Neural progenitor cell (in vitro differentiated cells): Measurements from ENCODE around the gene RNF31. TPM values are rescaled to one million over a fixed set of nuclear protein-coding genes. Genes with fewer than 3 reads are reported as not detected.

Source experiments
- DNase-seq: peaks from one replicate; pipeline ENCODE4 v3.0.0-alpha.2; 2016; ENCODE audit warnings: low spot score
- H2AFZ ChIP-seq: fragments of 200-600 bp; sonication (generic); replicated peaks from 2 replicates; pipeline ENCODE4 v1.6.1; 2016; ENCODE audit warnings: antibody characterized with exemption
- H3F3A ChIP-seq: fragments of 200-600 bp; sonication (generic); 2 replicates; pipeline ENCODE4 v1.6.1; 2016; ENCODE audit warnings: antibody characterized with exemption, low read depth
- H3K27ac ChIP-seq: fragments of 200-600 bp; sonication (generic); 2 replicates; pipeline ENCODE4 v1.5.1; 2016; ENCODE audit warnings: mild to moderate bottlenecking
- H3K27me3 ChIP-seq: fragments of 200-600 bp; sonication (generic); 2 replicates; pipeline ENCODE4 v1.6.1; 2016; ENCODE audit warnings: mild to moderate bottlenecking, moderate library complexity
- H3K36me3 ChIP-seq: fragments of 200-600 bp; sonication (generic); 2 replicates; pipeline ENCODE4 v1.5.1; 2016
- H3K4me1 ChIP-seq: fragments of 200-600 bp; sonication (generic); 2 replicates; pipeline ENCODE4 v1.6.1; 2016; ENCODE audit warnings: mixed run types
- H3K4me2 ChIP-seq: fragments of 200-600 bp; sonication (generic); 2 replicates; pipeline ENCODE4 v1.6.1; 2016
- H3K4me3 ChIP-seq: fragments of 200-600 bp; sonication (generic); 2 replicates; pipeline ENCODE4 v1.5.1; 2016
- H3K79me2 ChIP-seq: fragments of 200-600 bp; sonication (generic); 2 replicates; pipeline ENCODE4 v1.6.1; 2016; ENCODE audit warnings: low read depth
- H3K9ac ChIP-seq: fragments of 200-600 bp; sonication (generic); 2 replicates; pipeline ENCODE4 v1.6.1; 2016
- H3K9me3 ChIP-seq: fragments of 200-600 bp; sonication (generic); 2 replicates; pipeline ENCODE4 v1.5.1; 2016; ENCODE audit warnings: low read depth
- H4K20me1 ChIP-seq: fragments of 200-600 bp; sonication (generic); 2 replicates; pipeline ENCODE4 v1.6.1; 2016; ENCODE audit warnings: low read depth
- H3K27ac Mint-ChIP-seq: 3 replicates; pipeline ENCODE4 v1.8.0; 2021; ENCODE audit warnings: mixed read lengths
- H3K27me3 Mint-ChIP-seq: 2 replicates; pipeline ENCODE4 v1.8.0; 2022; ENCODE audit warnings: low read depth, mild to moderate bottlenecking, inconsistent platforms, moderate library complexity, mixed read lengths; ENCODE audit not compliant: insufficient read depth
- H3K36me3 Mint-ChIP-seq: 3 replicates; pipeline ENCODE4 v1.8.0; 2021; ENCODE audit warnings: mixed read lengths
- H3K4me1 Mint-ChIP-seq: 3 replicates; pipeline ENCODE4 v1.8.0; 2021; ENCODE audit warnings: mixed read lengths
- H3K4me3 Mint-ChIP-seq: 3 replicates; pipeline ENCODE4 v1.8.0; 2021; ENCODE audit warnings: mild to moderate bottlenecking, moderate library complexity, mixed read lengths
- H3K9me3 Mint-ChIP-seq: 3 replicates; pipeline ENCODE4 v1.8.0; 2020; ENCODE audit warnings: mixed read lengths
- EZH2 ChIP-seq: fragments of 200-600 bp; sonication (generic); IDR thresholded peaks from 2 replicates; pipeline ENCODE4 v1.6.1; 2017; ENCODE audit warnings: antibody characterized with exemption, mild to moderate bottlenecking, moderate library complexity
- EZH2phosphoT487 ChIP-seq: fragments of 200-600 bp; sonication (generic); IDR thresholded peaks from 2 replicates; pipeline ENCODE4 v1.6.1; 2017; ENCODE audit warnings: antibody characterized with exemption
- total RNA-seq: library from RNA; depleted of rRNA; stranded (reverse); fragments of >200 nt; gene quantifications from 2 replicates; pipeline ENCODE4 v1.2.3, GENCODE V29; 2015; ENCODE audit warnings: low replicate concordance
- TF ChIP-seq, protein P1 (sequence below): fragments of 200-600 bp; sonication (generic); IDR thresholded peaks from 2 replicates; pipeline ENCODE4 v1.5.1; 2017; ENCODE audit warnings: antibody characterized with exemption, mild to moderate bottlenecking

RNF31 gene
- total RNA-seq, 1 donor from 2014 or later: 28.8 TPM

DNA sequence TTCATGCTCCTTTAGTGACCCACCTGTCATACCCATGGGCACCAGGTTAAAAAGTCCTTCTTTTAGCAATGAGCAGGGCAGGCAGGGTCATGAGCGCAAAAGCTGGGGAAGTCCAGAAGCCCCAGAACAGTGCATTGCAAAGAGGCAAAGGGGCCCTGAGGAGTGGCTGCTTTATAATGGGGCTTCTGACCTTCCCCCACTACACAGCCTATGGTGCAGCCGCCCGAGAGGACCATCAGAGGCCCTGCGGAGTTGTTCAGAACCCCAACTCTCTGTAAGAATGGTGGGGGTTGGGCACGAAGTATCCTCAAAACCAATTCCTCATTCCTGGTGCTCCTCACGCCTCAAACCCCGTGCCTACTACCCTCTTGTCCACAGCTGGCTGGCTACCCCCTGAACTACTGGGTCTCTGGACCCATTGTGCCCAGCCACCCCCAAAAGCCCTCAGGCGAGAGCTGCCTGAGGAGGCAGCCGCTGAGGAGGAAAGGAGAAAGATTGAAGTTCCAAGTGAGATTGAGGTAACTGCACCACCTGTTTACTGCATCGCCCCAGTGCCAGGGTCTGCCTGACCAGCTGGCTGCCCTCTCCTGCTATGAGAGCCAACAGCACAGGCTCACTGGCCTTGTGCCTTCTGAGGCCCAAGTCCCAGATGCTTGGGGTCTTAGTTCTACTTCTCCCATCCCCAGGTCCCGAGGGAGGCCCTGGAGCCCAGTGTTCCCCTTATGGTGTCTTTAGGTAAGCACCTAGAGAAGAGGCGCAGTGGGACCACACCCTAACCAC, 31.3 kb downstream of the RNF31 start:
- H3K36me3 Mint-ChIP-seq: peaks cover 18% of the 10 kb centered on the region
- H3K27me3 ChIP-seq: no peaks in the 10 kb centered on the region
- no peak overlapping the region for H3K4me2 ChIP-seq
- H2AFZ ChIP-seq: no peak overlapping the region
- H3K9me3 ChIP-seq: no peaks in the 10 kb centered on the region
- H3K79me2 ChIP-seq: no peaks in the 10 kb centered on the region
- peaks cover 14% of the 10 kb centered on the region for H4K20me1 ChIP-seq
- no peak overlapping the region for H3K27ac Mint-ChIP-seq
- H3K36me3 ChIP-seq: no peaks in the 10 kb centered on the region
- peaks cover 2% of the 10 kb centered on the region for H3K27me3 Mint-ChIP-seq
- no peak overlapping the region for H3K9ac ChIP-seq
- peaks cover 3% of the 10 kb centered on the region for H3K4me1 Mint-ChIP-seq
- H3K9me3 Mint-ChIP-seq: no peaks in the 10 kb centered on the region
- H3F3A ChIP-seq: peaks cover 7% of the 10 kb centered on the region
- no peaks in the 10 kb centered on the region for H3K4me1 ChIP-seq
- TF ChIP-seq EZH2 (no peak), EZH2phosphoT487 (no peak)
- TF ChIP-seq, protein P1, sequence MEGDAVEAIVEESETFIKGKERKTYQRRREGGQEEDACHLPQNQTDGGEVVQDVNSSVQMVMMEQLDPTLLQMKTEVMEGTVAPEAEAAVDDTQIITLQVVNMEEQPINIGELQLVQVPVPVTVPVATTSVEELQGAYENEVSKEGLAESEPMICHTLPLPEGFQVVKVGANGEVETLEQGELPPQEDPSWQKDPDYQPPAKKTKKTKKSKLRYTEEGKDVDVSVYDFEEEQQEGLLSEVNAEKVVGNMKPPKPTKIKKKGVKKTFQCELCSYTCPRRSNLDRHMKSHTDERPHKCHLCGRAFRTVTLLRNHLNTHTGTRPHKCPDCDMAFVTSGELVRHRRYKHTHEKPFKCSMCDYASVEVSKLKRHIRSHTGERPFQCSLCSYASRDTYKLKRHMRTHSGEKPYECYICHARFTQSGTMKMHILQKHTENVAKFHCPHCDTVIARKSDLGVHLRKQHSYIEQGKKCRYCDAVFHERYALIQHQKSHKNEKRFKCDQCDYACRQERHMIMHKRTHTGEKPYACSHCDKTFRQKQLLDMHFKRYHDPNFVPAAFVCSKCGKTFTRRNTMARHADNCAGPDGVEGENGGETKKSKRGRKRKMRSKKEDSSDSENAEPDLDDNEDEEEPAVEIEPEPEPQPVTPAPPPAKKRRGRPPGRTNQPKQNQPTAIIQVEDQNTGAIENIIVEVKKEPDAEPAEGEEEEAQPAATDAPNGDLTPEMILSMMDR: no peak
- no peak overlapping the region for H3K27ac ChIP-seq
- no peak for DNase-seq
- no peak overlapping the region for H3K4me3 ChIP-seq
- H3K4me3 Mint-ChIP-seq: no peak overlapping the region

GRCh38 chr14:24179294-24179960, 32.1 kb downstream of the RNF31 start:
- Histone ChIP-seq H3K36me3 (no peaks in the 10 kb centered on the region), H3K4me1 (no peaks in the 10 kb centered on the region), H3K27ac (no peak overlapping the region), H3F3A (peaks cover 7% of the 10 kb centered on the region), H3K4me3 (no peak overlapping the region), H3K9me3 (no peaks in the 10 kb centered on the region), H3K9ac (no peak overlapping the region), H3K4me2 (no peak overlapping the region), H3K79me2 (no peaks in the 10 kb centered on the region), H3K27me3 (no peaks in the 10 kb centered on the region), H2AFZ (no peak overlapping the region), H4K20me1 (peaks cover 14% of the 10 kb centered on the region)
- H3K4me3 Mint-ChIP-seq: no peak overlapping the region
- peaks cover 3% of the 10 kb centered on the region for H3K4me1 Mint-ChIP-seq
- H3K9me3 Mint-ChIP-seq: no peaks in the 10 kb centered on the region
- H3K36me3 Mint-ChIP-seq: peaks cover 20% of the 10 kb centered on the region
- TF ChIP-seq, protein P1: no peak
- TF ChIP-seq EZH2phosphoT487 (no peak), EZH2 (no peak)
- H3K27ac Mint-ChIP-seq: peak overlapping the region; percentile 79
- no peak for DNase-seq
- peaks cover 3% of the 10 kb centered on the region for H3K27me3 Mint-ChIP-seq

DNA sequence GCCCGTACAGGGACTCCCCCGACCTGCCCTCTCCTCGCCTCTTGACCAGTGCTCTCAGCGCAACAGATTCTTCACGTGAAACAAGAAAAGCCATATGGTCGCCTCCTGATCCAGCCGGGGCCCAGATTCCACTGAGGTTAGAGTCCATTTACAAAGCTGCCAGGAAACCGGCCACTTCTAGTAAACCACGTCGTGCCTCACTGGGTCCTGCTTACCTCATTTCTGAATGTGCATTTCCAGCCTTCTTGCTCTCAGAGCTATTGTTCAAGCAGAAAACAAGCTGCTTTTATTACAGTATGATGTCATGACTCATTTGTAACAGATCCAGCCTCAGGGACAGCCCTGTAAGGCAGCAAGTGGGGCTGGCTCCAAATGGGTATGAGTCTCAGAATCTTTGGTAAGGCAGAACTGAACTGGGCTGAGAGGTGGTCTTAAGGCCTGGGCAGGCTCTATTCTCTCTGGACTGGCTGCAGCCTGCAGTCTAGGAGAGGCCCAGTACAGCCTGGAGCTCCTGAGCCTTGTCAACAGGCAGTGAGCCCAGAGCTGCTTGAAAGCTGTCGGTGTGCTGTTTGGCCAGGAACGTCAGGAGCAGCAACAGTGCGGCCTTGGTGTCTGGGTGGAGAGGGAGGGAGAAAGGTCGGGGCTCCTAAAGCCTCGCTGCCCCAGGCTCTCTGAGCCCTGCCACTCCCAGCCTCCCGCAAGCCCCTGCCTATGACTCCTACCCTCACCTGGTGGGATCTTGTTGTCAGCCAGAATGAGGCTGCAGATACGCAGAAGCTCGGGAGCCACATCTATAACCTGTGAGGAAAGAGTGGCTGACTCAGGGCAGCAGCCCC, 32.9 kb downstream of the RNF31 start:
- no peaks in the 10 kb centered on the region for H3K4me1 Mint-ChIP-seq
- Histone ChIP-seq H3K27ac (no peak overlapping the region), H2AFZ (no peak overlapping the region), H3K36me3 (no peaks in the 10 kb centered on the region), H4K20me1 (peaks cover 14% of the 10 kb centered on the region), H3K9ac (no peak overlapping the region), H3K79me2 (no peaks in the 10 kb centered on the region), H3K27me3 (no peaks in the 10 kb centered on the region), H3F3A (peaks cover 7% of the 10 kb centered on the region), H3K4me3 (no peak overlapping the region), H3K4me1 (no peaks in the 10 kb centered on the region), H3K4me2 (no peak overlapping the region), H3K9me3 (no peaks in the 10 kb centered on the region)
- no peak overlapping the region for H3K27ac Mint-ChIP-seq
- no peak for TF ChIP-seq EZH2
- TF ChIP-seq EZH2phosphoT487: no peak
- TF ChIP-seq, protein P1: no peak
- H3K36me3 Mint-ChIP-seq: peaks cover 21% of the 10 kb centered on the region
- DNase-seq: no peak
- H3K27me3 Mint-ChIP-seq: peaks cover 3% of the 10 kb centered on the region
- peak overlapping the region; percentile 4 for H3K4me3 Mint-ChIP-seq
- no peaks in the 10 kb centered on the region for H3K9me3 Mint-ChIP-seq
